Endothelial cell of umbilical vein (primary cell): ENCODE results near the gene CD74.

ENCODE experiments used
- CTCF ChIP-seq, 2 donors: IDR thresholded peaks; 1 replicate in 1 of 2; 2 replicates in 1 of 2; pipeline ENCODE4 v1.5.1; 2011; ENCODE audit warnings: low read length in 2 of 2, mild to moderate bottlenecking in 2 of 2, moderate library complexity in 2 of 2, control low read depth in 1 of 2, inconsistent platforms in 1 of 2, low read depth in 1 of 2; ENCODE audit not compliant: insufficient read depth in 1 of 2; ENCODE audit errors: extremely low read depth in 1 of 2
- MAX ChIP-seq: IDR thresholded peaks from 2 replicates; pipeline ENCODE4 v1.6.1; 2011; ENCODE audit not compliant: insufficient read depth, insufficient read length

GRCh38 chr5:150460781-150461180 lies 48.1 kb upstream of the CD74 start:
- no peak for TF ChIP-seq CTCF (IDR thresholded peaks at IDR 0.05; ENCODE audit: extremely low read depth in 1 of 2, insufficient read depth in 1 of 2, low read depth in 1 of 2, low read length in 2 of 2)
- TF ChIP-seq MAX: no peak
